H9 (cell line): ENCODE data around the gene ASPSCR1. TPM values are rescaled to one million over a fixed set of nuclear protein-coding genes. Genes with fewer than 3 reads are reported as not detected.

ENCODE experiments used
- DNase-seq: peaks from one replicate; pipeline ENCODE4 v3.0.0-alpha.2; 2017
- H2AFZ ChIP-seq: one replicate; pipeline ENCODE4 v1.6.1; 2013; ENCODE audit warnings: mild to moderate bottlenecking, low read length, control low read depth, moderate library complexity
- H2AK5ac ChIP-seq: 2 replicates; pipeline ENCODE4 v1.6.1; 2013; ENCODE audit warnings: low read length, control low read depth, mixed read lengths; ENCODE audit not compliant: insufficient read length
- H2BK120ac ChIP-seq: one replicate; pipeline ENCODE4 v1.6.1; 2013; ENCODE audit warnings: low read depth, mild to moderate bottlenecking, low read length, control low read depth, inconsistent platforms; ENCODE audit not compliant: poor library complexity, severe bottlenecking
- H2BK12ac ChIP-seq: 2 replicates; pipeline ENCODE4 v1.6.1; 2013; ENCODE audit warnings: low read length, control low read depth, mixed read lengths, low read depth; ENCODE audit not compliant: insufficient read length
- H2BK15ac ChIP-seq: 2 replicates; pipeline ENCODE4 v1.6.1; 2013; ENCODE audit warnings: low read depth, low read length, control low read depth
- H2BK20ac ChIP-seq: one replicate; pipeline ENCODE4 v1.6.1; 2013; ENCODE audit warnings: low read depth, mild to moderate bottlenecking, low read length, control low read depth, inconsistent platforms; ENCODE audit not compliant: poor library complexity, severe bottlenecking
- H2BK5ac ChIP-seq: 2 replicates; pipeline ENCODE4 v1.6.1; 2013; ENCODE audit warnings: low read length, control low read depth, mixed read lengths; ENCODE audit not compliant: insufficient read length
- H3K14ac ChIP-seq: 2 replicates; pipeline ENCODE4 v1.6.1; 2013; ENCODE audit warnings: low read length, control low read depth; ENCODE audit not compliant: insufficient read depth
- H3K18ac ChIP-seq: 2 replicates; pipeline ENCODE4 v1.6.1; 2013; ENCODE audit warnings: low read depth, mild to moderate bottlenecking, mixed read lengths, low read length, control low read depth; ENCODE audit not compliant: insufficient read length
- H3K23ac ChIP-seq: 2 replicates; pipeline ENCODE4 v1.6.1; 2013; ENCODE audit warnings: low read length, control low read depth, mixed read lengths, low read depth; ENCODE audit not compliant: insufficient read length
- H3K23me2 ChIP-seq: 2 replicates; pipeline ENCODE4 v1.6.1; 2013; ENCODE audit warnings: low read depth, mild to moderate bottlenecking, mixed read lengths, low read length, control low read depth; ENCODE audit not compliant: insufficient read length, poor library complexity, severe bottlenecking
- H3K27ac ChIP-seq: 2 replicates; pipeline ENCODE4 v1.5.1; 2013; ENCODE audit warnings: low read length, control low read depth, mixed read lengths, low read depth; ENCODE audit not compliant: insufficient read length
- H3K27me3 ChIP-seq: 2 replicates; pipeline ENCODE4 v1.6.1; 2013; ENCODE audit warnings: low read length, control low read depth, inconsistent platforms; ENCODE audit not compliant: insufficient read depth
- H3K4ac ChIP-seq: 2 replicates; pipeline ENCODE4 v1.6.1; 2013; ENCODE audit warnings: low read depth, mild to moderate bottlenecking, control low read depth, inconsistent platforms, low read length, moderate library complexity
- H3K4me1 ChIP-seq: 2 replicates; pipeline ENCODE4 v1.6.1; 2013; ENCODE audit warnings: low read length, control low read depth, inconsistent platforms; ENCODE audit not compliant: insufficient read depth
- H3K4me2 ChIP-seq: 2 replicates; pipeline ENCODE4 v1.6.1; 2013; ENCODE audit warnings: low read length, control low read depth, mixed read lengths; ENCODE audit not compliant: insufficient read length, insufficient read depth
- H3K56ac ChIP-seq: 2 replicates; pipeline ENCODE4 v1.6.1; 2013; ENCODE audit warnings: low read depth, mild to moderate bottlenecking, mixed read lengths, low read length, control low read depth; ENCODE audit not compliant: insufficient read length
- H3K79me1 ChIP-seq: 2 replicates; pipeline ENCODE4 v1.6.1; 2013; ENCODE audit warnings: low read depth, mild to moderate bottlenecking, moderate library complexity, low read length, control low read depth, inconsistent platforms; ENCODE audit not compliant: insufficient read depth, poor library complexity, severe bottlenecking
- H3K79me2 ChIP-seq: 2 replicates; pipeline ENCODE4 v1.6.1; 2013; ENCODE audit warnings: low read length, control low read depth, inconsistent platforms; ENCODE audit not compliant: insufficient read depth
- H3K9ac ChIP-seq: 2 replicates; pipeline ENCODE4 v1.6.1; 2013; ENCODE audit warnings: low read length, control low read depth, mixed read lengths; ENCODE audit not compliant: insufficient read length; ENCODE audit errors: extremely low read depth
- H3K9me3 ChIP-seq: one replicate; pipeline ENCODE4 v1.6.1; 2013; ENCODE audit warnings: low read depth, low read length, inconsistent platforms; ENCODE audit not compliant: control insufficient read depth
- H3T11ph ChIP-seq: one replicate; pipeline ENCODE4 v1.6.1; 2013; ENCODE audit warnings: mild to moderate bottlenecking, low read length, control low read depth, inconsistent platforms
- H4K20me1 ChIP-seq: one replicate; pipeline ENCODE4 v1.6.1; 2013; ENCODE audit not compliant: control insufficient read depth, insufficient read length, insufficient read depth
- H4K5ac ChIP-seq: 2 replicates; pipeline ENCODE4 v1.6.1; 2013; ENCODE audit warnings: low read depth, mild to moderate bottlenecking, mixed read lengths, low read length, control low read depth; ENCODE audit not compliant: insufficient read length
- H4K8ac ChIP-seq: replicated peaks from 2 replicates; pipeline ENCODE4 v1.6.1; 2013; ENCODE audit warnings: low read length, control low read depth, mixed read lengths, low read depth; ENCODE audit not compliant: insufficient read length
- H4K91ac ChIP-seq: 2 replicates; pipeline ENCODE4 v1.6.1; 2013; ENCODE audit warnings: low read depth, mild to moderate bottlenecking, moderate library complexity, mixed read lengths, low read length, control low read depth; ENCODE audit not compliant: insufficient read length
- H3K27ac Mint-ChIP-seq, 3 experiments: 2 replicates in 2 of 3; 3 replicates in 1 of 3; pipeline ENCODE4 v1.8.0; 2020 to 2021; ENCODE audit warnings: mixed read lengths in 3 of 3, mild to moderate bottlenecking in 1 of 3, moderate library complexity in 1 of 3
- H3K27me3 Mint-ChIP-seq: 2 replicates; pipeline ENCODE4 v1.8.0; 2021; ENCODE audit warnings: low read depth, mild to moderate bottlenecking, moderate library complexity, mixed read lengths
- H3K36me3 Mint-ChIP-seq, 3 experiments: 2 replicates in 2 of 3; 3 replicates in 1 of 3; pipeline ENCODE4 v1.8.0; 2020 to 2021; ENCODE audit warnings: low read depth in 3 of 3, mixed read lengths in 3 of 3; ENCODE audit not compliant: insufficient read depth in 1 of 3
- H3K4me1 Mint-ChIP-seq, 2 experiments: 2 replicates each; pipeline ENCODE4 v1.8.0; 2020; ENCODE audit warnings: mixed read lengths in 2 of 2
- H3K4me3 Mint-ChIP-seq, 2 experiments: 2 replicates in 1 of 2; 3 replicates in 1 of 2; pipeline ENCODE4 v1.8.0; 2020 to 2021; ENCODE audit warnings: mild to moderate bottlenecking in 2 of 2, mixed read lengths in 2 of 2, moderate library complexity in 1 of 2
- H3K9me3 Mint-ChIP-seq, 2 experiments: 2 replicates in 1 of 2; 3 replicates in 1 of 2; pipeline ENCODE4 v1.8.0; 2020; ENCODE audit warnings: mild to moderate bottlenecking in 2 of 2, mixed read lengths in 2 of 2, moderate library complexity in 1 of 2
- CTCF ChIP-seq: fragments of 200-600 bp; sonication (generic); conservative IDR thresholded peaks from 3 replicates; pipeline ENCODE4 v1.8.0; 2021; ENCODE audit warnings: antibody characterized with exemption, mild to moderate bottlenecking
- WGBS: extraction: QIAGEN DNeasy Blood & Tissue Kit; methylation state at CpG from one replicate; pipeline ENCODE4 v1.1.7; 2013; ENCODE audit warnings: missing lambda C conversion rate, low lambda C conversion rate, mixed read lengths; ENCODE audit not compliant: insufficient read length; ENCODE audit errors: extremely low coverage; 5-methylcytosine and 5-hydroxymethylcytosine counted together
- total RNA-seq: library from RNA; stranded (reverse); gene quantifications from 2 replicates; pipeline ENCODE4 v1.2.1, GENCODE V29; 2021

Gene ASPSCR1
- total RNA-seq, 1 experiment from 2014 or later = 50.9 TPM

- Histone ChIP-seq H3K79me1 (no peaks in the 10 kb centered on the region), H3K79me2 (no peaks in the 10 kb centered on the region), H2BK15ac (no peak overlapping the region), H3K9ac (no peak overlapping the region), H2BK120ac (no peak overlapping the region), H3K4me1 (peaks cover 2% of the 10 kb centered on the region; the same call in 1 of the 2 replicates), H4K8ac (no peak overlapping the region), H4K20me1 (no peaks in the 10 kb centered on the region), H3K9me3 (no peaks in the 10 kb centered on the region), H3K27ac (no peak overlapping the region), H2AK5ac (no peak overlapping the region), H3T11ph (no peak overlapping the region), H2AFZ (no peak overlapping the region), H3K4me2 (no peak overlapping the region), H3K27me3 (peaks cover 16% of the 10 kb centered on the region; the same call in 1 of the 2 replicates), H3K4ac (no peak overlapping the region), H4K91ac (no peak overlapping the region), H3K14ac (no peak overlapping the region; the same call in 1 of the 2 replicates), H3K18ac (no peak overlapping the region), H2BK12ac (no peak overlapping the region), H3K56ac (no peak overlapping the region), H3K23ac (no peak overlapping the region), H3K23me2 (no peaks in the 10 kb centered on the region), H2BK20ac (no peak overlapping the region), H2BK5ac (no peak overlapping the region), H4K5ac (no peak overlapping the region)
- peaks cover 84% of the 10 kb centered on the region for H3K27me3 Mint-ChIP-seq
- no peak for TF ChIP-seq CTCF
- H3K27ac Mint-ChIP-seq = no peak overlapping the region
- H3K4me3 Mint-ChIP-seq = no peak overlapping the region
- no peaks in the 10 kb centered on the region for H3K36me3 Mint-ChIP-seq
- H3K9me3 Mint-ChIP-seq = peaks cover 1 to 2% of the 10 kb centered on the region in 2 experiments; a peak in 3 of 5 replicates
- no CpG with 5 or more reads among the region's 5 CpGs for WGBS
- no peak for DNase-seq
- peaks cover 12 to 23% of the 10 kb centered on the region in 2 experiments for H3K4me1 Mint-ChIP-seq
These were observed 10.2 kb upstream of the ASPSCR1 start for GRCh38 chr17:81967244-81967532.
